COLO668 (cell line): ENCODE results near the gene SMAD9.
A peak's percentile ranks its signal among the peaks of the same experiment; 100 is the strongest.

Source experiments
- DNase-seq: peaks from one replicate; lab custom pipeline; 2025; ENCODE audit not compliant: unreplicated experiment; lab: John Stamatoyannopoulos, UW

SMAD9 gene

GRCh38 chr13:36870050-36870692 lies 49.9 kb downstream of the SMAD9 start:
- no peak for DNase-seq

DNA sequence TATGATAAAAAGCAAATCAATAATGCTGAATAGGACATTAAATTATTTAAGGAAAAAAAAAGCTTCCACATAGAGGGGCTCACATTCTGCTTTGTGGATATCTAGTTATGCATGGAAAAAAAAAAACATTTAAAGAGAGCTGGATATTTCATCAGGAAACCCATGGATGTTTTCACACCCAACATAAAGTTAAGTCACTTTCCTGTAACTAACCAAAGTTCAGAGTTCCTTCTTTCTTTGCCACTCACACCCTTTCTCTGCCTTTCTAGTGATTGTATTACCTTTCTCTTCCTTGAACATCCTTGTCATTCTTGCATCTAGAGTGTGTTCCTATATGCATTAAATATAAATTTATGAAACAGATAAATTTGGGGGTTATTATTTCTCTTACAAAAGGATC lies 53.8 kb downstream of the SMAD9 start:
- no peak for DNase-seq

DNA sequence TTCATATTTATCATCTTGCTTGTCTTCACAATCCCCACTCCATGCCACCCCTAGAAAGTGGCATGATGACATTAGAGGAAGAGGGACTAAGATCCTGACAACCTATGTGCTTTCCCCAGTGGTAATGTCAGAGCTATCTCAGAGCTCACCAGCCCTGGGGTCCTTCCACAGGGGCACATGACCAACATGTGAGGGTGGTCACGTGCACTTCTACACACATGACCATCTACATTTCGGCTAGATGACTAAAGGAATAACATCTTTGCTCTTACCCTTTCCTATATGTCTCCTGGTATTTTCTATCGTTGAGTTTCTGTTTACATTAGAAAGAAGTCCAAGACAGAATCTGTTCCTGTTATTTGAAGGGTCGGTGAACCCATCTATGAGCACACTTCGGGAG lies 54.8 kb downstream of the SMAD9 start:
- no peak for DNase-seq

DNA sequence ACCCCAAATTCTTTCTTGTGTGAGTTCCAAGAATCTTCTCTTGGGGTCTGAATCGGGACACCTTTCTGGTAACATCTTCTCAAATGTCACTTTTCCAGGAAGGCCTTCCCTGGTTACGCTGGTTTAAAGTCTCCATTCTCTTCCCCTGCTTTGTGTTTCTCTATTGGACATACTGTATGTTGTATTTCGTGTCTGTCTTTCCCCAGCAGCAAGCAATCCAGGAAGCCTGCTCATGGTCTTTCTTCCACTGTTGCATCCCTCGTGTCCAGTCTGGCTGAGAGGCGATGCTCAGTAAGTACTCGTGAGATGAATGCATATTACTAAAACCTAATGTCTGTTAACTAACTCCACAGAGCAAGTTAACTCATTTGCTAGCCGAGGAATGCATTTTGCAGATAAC lies 57.3 kb downstream of the SMAD9 start:
- DNase-seq, result no peak

DNA sequence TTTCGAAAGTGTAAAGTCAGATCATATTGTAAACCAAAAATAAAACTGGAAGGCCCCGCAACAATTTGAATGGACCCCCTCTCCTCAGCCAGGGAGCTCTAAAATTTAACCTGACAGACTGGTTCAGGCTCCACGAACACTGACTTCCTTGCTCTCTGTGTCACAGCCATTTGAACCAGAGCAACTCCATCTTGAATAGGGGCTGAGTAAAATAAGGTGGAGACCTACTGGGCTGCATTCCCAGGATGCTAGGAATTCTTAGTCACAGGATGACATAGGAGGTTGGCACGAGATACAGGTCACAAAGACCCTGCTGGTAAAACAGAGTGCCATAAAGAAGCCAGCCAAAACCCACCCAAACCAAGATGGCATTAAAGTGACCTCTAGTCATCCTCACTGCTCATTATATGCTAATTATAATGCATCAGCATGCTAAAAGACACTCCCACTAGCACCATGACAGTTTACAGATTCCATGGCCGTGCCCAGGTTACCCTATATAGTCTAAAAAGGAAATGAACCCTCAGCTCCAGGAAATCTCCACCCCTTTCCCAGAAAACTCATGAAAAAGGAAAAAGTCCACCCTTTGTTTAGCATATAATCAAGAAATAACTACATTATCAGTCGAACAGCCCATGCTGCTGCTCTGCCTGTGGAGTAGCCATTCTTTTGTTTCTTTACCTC lies 57.9 kb downstream of the SMAD9 start:
- DNase-seq, result no peak

DNA sequence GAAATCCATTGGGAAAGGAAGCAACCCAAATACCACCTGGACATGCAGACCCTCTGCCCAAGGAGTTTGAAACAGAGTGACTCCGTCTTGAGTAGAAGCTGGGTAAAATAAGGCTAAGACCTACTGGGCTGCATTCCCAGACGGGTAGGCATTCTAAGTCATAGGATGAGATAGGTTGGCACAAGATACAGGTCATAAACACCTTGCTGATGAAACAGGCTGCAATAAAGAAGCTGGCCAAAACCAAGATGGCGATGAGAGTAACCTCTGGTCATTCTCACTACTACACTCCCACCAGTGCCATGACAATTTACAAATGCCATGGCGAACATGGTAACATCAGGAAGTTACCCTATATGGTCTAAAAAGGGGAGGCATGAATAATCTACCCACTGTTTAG lies 60.8 kb downstream of the SMAD9 start:
- no peak for DNase-seq

DNA sequence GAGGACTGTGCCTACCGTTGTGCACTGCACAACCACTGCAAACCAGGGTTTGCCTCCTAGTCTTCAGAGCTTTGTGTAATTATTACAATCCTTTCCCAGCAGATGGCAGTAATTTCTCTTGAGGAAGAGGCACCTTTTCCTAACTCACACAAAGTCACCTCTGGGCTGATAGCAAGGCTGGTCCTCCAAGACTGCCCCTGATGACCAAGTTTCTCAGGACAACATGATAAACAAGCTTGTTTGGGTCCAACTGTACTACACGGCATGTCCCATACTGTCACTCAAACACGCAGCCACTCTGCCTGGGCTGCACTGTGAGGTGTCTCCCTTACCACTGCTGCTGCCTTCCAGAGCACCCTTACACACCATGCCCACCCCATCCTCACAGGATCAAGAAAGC lies 61.7 kb downstream of the SMAD9 start:
- DNase-seq, result peak; percentile 51

- DNase-seq, result no peak
Measured at GRCh38 chr13:36857253-36857652, 62.8 kb downstream of the SMAD9 start.

DNA sequence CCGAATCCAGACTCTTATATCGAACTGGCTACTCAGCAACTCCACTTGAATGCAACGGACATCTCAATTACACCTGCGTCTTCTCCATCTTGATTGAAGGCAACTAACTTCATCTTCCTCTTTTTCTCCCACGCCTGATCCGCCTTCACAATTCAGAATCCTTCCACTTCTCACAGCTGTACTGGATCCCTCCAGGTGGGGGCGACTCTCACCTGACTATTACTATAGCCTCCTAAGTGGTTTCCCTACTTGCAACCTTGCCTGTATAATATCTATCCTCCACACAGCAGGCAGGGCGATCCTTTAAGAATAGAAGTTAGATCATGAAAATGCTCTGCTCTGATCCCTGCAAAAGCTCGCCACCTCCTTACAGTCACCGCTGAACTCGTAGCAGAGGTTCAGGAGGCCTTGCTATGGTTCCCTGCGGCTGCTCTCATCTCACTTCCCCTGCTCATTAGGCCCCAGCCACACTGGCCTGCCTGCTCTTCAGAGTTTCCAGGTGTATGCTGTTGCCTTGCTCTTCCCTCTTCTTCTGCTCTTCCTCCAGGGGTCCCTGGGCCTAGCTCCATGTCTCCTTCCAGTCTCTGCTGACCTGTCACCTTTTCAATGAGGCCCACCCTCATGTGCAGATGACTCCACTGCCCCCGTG lies 69.1 kb downstream of the SMAD9 start:
- DNase-seq, result peak; percentile 61

GRCh38 chr13:36848199-36848982 lies 71.6 kb downstream of the SMAD9 start:
- DNase-seq, result peak; percentile 43

DNA sequence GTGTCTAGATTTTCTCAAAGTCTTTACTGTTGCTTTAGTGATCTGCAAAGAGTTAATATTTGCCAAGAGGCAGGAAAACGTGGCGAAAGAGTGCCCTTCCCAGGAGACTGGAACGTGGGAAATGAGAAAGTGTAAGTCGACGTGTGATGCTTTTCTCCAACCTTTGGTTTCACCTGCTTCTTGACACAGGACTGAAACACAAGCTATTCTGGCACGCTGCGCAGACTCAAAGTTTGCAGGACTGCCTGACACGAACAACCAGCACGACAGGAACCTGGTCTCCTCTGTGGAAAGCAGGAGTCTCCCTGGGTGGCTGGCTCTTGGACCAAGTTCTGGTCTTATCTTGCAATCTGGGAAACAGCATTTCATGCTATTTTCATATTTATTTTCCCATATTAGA lies 72.4 kb downstream of the SMAD9 start:
- DNase-seq, result peak; percentile 52

DNA sequence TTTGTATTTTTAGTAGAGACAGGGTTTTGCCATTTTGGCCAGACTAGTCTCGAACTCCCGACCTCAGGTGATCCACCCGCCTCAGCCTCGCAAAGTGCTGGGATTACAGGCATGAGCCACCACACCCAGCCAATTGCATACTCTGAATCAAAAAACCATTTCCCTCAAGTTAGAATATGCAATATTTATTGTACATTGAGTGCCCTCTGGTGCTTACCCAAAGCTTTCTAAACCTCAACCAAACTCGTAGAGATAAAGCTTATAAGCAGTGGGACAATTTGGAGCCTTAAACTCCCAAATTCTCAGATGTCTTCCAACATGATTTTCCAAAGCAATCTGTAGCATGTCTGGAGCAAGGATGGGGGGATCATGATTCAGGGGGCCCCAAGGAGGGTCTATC lies 78.6 kb downstream of the SMAD9 start:
- DNase-seq, result no peak

- no peak for DNase-seq
Measured at GRCh38 chr13:36840718-36841250, 79.3 kb downstream of the SMAD9 start.

GRCh38 chr13:36839981-36840380 lies 80.1 kb downstream of the SMAD9 start:
- DNase-seq, result no peak

GRCh38 chr13:36839281-36839680 lies 80.8 kb downstream of the SMAD9 start:
- DNase-seq, result no peak

- no peak for DNase-seq
Measured at GRCh38 chr13:36837354-36838092, 82.5 kb downstream of the SMAD9 start.

GRCh38 chr13:36834299-36834698 lies 85.7 kb downstream of the SMAD9 start:
- DNase-seq, result no peak

DNA sequence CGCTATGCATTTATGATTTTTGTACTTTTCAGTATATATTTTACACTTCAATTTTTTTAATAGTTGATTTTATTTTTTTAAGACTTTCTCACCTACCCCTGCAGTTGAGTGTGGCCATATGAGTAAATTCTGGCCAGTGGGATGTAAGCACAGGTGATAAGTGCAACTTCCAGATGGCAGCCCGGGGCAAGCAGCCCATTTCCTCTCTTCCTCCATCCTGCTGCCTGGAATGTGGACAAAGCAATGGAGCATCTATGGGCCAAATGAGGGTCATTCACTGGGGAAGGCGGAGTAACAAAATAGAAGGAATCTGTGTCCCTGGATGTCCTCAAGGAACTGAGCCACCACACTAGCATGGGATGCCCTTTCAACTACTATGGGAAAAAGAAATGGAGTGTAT lies 88.7 kb downstream of the SMAD9 start:
- no peak for DNase-seq

DNA sequence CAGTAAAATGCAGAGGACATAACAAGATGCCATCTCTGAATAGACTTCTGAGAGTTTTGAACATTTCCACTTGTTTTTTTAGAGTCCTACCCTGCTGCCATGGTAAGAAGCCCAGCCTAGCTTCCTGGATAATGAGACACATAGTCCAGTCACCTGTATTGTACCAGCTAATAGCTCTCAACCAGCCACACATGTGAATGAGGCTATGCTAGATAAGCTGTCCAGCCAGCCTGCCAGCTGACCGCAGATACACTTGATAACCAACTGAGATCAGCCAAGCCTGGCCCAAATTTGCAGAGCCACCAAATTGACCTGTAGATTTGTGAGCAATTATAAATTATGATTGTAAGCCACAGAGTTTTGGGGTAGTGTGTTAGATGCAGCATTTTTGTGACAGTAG lies 90.3 kb downstream of the SMAD9 start:
- no peak for DNase-seq

GRCh38 chr13:36822785-36823184 lies 97.3 kb downstream of the SMAD9 start:
- no peak for DNase-seq

DNA sequence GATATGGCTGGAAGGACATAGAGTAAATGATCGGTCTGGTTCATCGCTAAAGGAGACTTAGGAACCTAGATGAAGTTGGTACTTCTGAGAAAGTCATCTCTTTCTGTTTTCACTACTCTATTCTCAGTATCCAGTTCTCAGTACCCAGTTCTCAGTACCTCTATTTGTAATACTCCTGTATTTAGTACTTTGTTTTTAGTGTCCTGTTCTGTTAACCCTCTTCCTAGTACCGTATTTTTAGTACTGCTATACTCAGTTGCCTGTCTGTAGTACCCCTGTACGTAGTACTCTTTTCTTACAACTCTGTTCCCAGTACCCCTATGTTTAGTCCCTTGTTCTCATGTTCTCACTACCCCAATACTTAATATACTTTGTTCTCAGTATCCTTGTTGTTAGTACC lies 99.8 kb downstream of the SMAD9 start:
- no peak for DNase-seq
